Stimulated activated CD8-positive, alpha-beta memory T cell treated with anti-CD3 and anti-CD28 coated beads, Interleukin-12 subunit alpha, Interleukin-12 subunit beta, amount 100 ng/mL, for 1 hour (primary cell): ENCODE results near the gene B3GALT2.
"Not testable (repeated sequence)": the region's sequence is repeated elsewhere in the genome, so short reads cannot be mapped to it uniquely, and the experiment has no call there.

Experiments
- DNase-seq: peaks from one replicate; pipeline ENCODE4 v3.0.0-alpha.2; 2020; ENCODE audit warnings: low read depth

B3GALT2 gene, protein sequence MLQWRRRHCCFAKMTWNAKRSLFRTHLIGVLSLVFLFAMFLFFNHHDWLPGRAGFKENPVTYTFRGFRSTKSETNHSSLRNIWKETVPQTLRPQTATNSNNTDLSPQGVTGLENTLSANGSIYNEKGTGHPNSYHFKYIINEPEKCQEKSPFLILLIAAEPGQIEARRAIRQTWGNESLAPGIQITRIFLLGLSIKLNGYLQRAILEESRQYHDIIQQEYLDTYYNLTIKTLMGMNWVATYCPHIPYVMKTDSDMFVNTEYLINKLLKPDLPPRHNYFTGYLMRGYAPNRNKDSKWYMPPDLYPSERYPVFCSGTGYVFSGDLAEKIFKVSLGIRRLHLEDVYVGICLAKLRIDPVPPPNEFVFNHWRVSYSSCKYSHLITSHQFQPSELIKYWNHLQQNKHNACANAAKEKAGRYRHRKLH

GRCh38 chr1:193185901-193186731 lies at the start of gene B3GALT2:
Gene B3GALT2, minus strand, starts transcription at chr1:193186613. Its CDS starts 5,051 bp downstream, at chr1:193181562.
- no peak for DNase-seq

DNA sequence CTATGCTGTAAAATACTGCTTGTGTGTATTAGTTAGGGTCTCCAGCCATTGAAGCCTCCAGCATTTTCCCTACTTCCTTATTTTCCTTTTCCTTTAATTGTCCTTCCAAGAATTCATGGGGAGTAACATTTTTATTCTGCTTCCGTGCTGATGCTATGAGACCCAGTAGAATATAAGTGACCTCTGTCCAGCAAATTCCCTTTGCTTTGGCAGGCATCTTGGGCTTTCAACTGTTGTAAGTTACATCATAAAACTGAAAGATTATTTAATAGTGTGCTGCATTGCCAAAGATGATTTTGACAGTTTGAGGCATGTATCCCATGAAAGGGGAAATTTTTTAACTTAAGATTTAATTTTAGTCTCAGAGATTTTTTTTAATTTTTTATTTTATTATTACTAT lies 48.1 kb upstream of the B3GALT2 start:
- no peak for DNase-seq

DNA sequence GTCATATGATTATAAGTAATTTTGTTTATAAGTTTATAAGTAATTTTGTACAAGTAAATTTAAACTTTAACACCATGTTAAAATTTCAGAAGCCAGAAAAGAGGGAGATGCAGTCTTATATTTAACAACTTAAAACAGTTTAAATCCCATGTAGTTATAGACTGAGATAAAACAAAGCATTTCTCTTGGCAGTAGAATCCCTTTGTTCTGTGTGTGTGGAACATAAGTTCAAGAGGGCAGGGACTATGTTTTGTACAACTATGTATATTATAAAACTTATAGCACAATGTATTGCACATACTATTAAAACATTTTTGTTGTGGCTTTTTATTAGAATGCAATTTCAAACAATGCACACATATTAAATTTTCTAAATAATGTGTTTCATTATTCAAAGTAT lies 44.7 kb upstream of the B3GALT2 start:
- not testable (repeated sequence) for DNase-seq

GRCh38 chr1:193229136-193229535 lies 42.7 kb upstream of the B3GALT2 start:
- no peak for DNase-seq

GRCh38 chr1:193222056-193222615 lies 35.7 kb upstream of the B3GALT2 start:
- DNase-seq = no peak

GRCh38 chr1:193221651-193222050 lies 35.2 kb upstream of the B3GALT2 start:
- no peak for DNase-seq

DNA sequence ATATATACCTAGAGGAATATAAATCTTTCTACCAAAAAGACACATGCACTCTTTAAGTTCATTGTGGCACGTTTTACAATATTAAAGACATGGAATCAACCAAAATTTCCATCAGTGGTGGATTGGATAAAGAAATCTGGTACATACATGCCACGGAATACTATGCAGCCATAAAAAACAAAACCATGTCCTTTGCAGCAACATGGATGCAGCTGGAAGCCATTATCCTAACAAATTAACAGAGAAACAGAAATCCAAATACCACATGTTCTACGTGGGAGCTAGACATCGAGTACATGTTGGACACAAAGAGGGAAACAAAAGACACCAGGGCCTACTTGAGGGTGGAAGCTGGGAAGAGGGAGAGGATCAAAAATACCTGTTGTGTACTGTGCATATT lies 33.0 kb upstream of the B3GALT2 start:
- no peak for DNase-seq

- no peak for DNase-seq
Measured at GRCh38 chr1:193216920-193217319, 30.5 kb upstream of the B3GALT2 start.

- no peak for DNase-seq
Measured at GRCh38 chr1:193213998-193214397, 27.6 kb upstream of the B3GALT2 start.

GRCh38 chr1:193212637-193213036 lies 26.2 kb upstream of the B3GALT2 start:
- no peak for DNase-seq

GRCh38 chr1:193211539-193211938 lies 25.1 kb upstream of the B3GALT2 start:
- DNase-seq = no peak

DNA sequence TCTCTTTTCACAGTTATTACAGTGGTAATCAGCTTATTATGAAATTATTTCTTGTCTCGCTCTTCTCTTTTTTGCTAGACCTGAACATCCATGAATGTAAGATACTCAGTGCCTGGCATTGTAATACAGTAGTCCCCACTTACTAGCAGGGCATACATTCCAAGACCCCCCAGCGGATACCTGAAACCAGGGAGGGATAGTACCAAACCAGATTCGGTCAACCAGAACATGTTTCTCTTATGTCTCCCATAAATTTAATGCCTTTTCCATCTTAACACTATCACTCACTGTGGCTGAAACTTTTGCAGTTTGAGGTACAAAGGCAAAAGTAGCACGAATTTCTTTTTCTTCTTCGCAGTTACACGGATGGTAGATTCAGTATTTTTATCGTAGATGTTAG lies 24.6 kb upstream of the B3GALT2 start:
- DNase-seq = no peak

GRCh38 chr1:193201021-193201420 lies 14.6 kb upstream of the B3GALT2 start:
- no peak for DNase-seq

DNA sequence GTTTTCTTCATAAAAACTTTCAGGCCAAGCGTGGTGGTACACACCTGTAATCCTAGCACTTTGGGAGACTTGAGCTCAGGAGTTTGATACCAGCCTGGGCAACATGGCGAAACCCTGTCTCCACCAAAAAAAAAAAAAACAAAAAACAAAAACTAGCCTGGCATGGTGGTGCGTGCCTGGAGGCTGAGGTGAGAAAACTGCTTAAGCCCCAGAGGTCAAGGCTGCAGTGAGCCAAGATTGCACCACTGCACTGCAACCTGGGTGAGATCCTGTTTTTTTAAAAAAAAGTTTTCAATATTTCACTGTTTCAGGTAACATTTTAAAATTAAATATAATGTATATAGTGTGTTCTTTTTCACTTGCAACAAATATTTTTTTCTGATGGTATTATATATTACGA lies 13.5 kb upstream of the B3GALT2 start:
- DNase-seq = no peak

DNA sequence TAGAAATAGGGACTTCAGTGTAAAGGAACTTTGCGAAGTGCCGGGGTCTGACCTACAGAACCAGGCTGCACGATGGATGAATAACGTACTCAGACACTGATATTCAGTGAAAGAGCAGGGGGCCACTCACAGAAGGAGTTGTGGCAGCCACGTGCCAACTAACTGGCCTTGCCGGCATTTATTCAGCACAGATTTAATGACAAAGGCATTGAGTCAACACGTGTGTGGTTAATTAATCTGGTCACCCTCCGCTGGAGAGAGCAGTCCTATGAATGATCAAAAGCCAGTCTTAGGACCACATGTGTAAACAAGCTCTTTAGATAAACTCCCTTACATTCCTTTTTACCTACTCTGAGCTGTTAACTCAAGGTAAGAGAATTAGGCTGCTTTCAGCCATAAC lies 6.2 kb upstream of the B3GALT2 start:
- no peak for DNase-seq

GRCh38 chr1:193190096-193190744 lies 3.8 kb upstream of the B3GALT2 start:
- DNase-seq = no peak

GRCh38 chr1:193189442-193190095 lies 3.2 kb upstream of the B3GALT2 start:
- no peak for DNase-seq

DNA sequence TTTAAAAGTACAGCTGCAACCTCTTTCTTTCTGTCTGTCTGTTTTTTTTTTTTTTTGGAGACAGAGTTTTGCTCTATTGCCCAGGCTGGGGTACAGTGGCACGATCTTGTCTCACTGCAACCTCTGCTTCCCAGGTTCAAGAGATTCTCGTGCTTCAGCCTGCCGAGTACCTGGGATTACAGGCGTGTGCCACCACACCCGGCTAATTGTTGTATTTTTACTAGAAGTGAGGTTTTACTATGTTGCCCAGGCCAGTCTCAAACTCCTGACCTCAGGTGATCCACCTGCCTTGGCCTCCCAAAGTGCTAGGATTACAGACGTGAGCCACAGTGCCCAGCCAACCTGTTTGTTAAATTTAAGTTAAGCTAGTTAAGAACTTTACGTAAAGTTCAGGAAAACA lies 2.5 kb upstream of the B3GALT2 start:
- DNase-seq = not testable (repeated sequence)

- DNase-seq = no peak
Measured at GRCh38 chr1:193187114-193187513, 701 bp upstream of the B3GALT2 start.

GRCh38 chr1:193185211-193185610 lies 1.2 kb downstream of the B3GALT2 start:
- no peak for DNase-seq

GRCh38 chr1:193184776-193185175 lies 1.6 kb downstream of the B3GALT2 start:
- no peak for DNase-seq
